Left lung (tissue), 10 donors: Measurements from ENCODE around the gene HLA-DOA. TPM values are rescaled to one million over a fixed set of nuclear protein-coding genes. Genes with fewer than 3 reads are reported as not detected.

Experiments
- ATAC-seq: fragments of 200-7000 bp; cut with Tn5 transposase; one replicate; pipeline ENCODE4 v1.9.1; 2020; ENCODE audit warnings: moderate library complexity
- DNase-seq, 4 donors: peaks; one replicate each; pipeline ENCODE4 v3.0.0-alpha.2; 2013 to 2020
- H3K27ac ChIP-seq, 2 donors: fragments of 200-600 bp; sonication (generic) in 1 of 2; one replicate each; pipeline versions ENCODE4 v1.5.0 to v1.8.0; 2020 to 2021
- H3K27me3 ChIP-seq, 2 donors: fragments of 200-600 bp; sonication (generic) in 1 of 2; one replicate each; pipeline versions ENCODE4 v1.5.0 to v1.8.0; 2020 to 2021
- H3K36me3 ChIP-seq, 2 donors: fragments of 200-600 bp; sonication (generic) in 1 of 2; one replicate each; pipeline versions ENCODE4 v1.5.0 to v1.8.0; 2020 to 2021
- H3K4me1 ChIP-seq, 2 donors: fragments of 200-600 bp; one replicate each; pipeline ENCODE4 v1.8.0; 2021
- H3K4me3 ChIP-seq, 2 donors: fragments of 200-600 bp; sonication (generic) in 1 of 2; one replicate each; pipeline versions ENCODE4 v1.5.0 to v1.8.0; 2020 to 2021; ENCODE audit warnings: mild to moderate bottlenecking in 1 of 2
- H3K9me3 ChIP-seq, 2 donors: fragments of 200-600 bp; sonication (generic) in 1 of 2; one replicate each; pipeline versions ENCODE4 v1.5.0 to v1.8.0; 2020 to 2021
- intact Hi-C, 2 donors: fragments of 100-400 bp; cut with DNase I; formaldehyde crosslinking; loops; one replicate each; pipeline versions ENCODE4 v1.11.2 to v1.14.2; 2022
- polyA plus RNA-seq, 6 donors: library from polyadenylated mRNA; unstranded; fragments of 120-200 nt; gene quantifications; one replicate each; pipeline ENCODE4 v1.2.1, GENCODE V29; 2013; ENCODE audit not compliant: insufficient read length in 6 of 6
- total RNA-seq, 2 donors: library from RNA; stranded (reverse); fragmentation: NEBNext Ultra II Directional; extraction: Animal tissue kit (Norgen Biotek cat#: 25700); gene quantifications; one replicate each; pipeline ENCODE4 v1.2.1, GENCODE V29; 2021
- TF ChIP-seq, protein P1 (sequence below), 2 donors: fragments of 200-600 bp; sonication (generic) in 1 of 2; IDR thresholded peaks; one replicate each; pipeline versions ENCODE4 v1.5.0 to v1.8.0; 2021; ENCODE audit warnings: antibody characterized with exemption in 2 of 2
- donor health status: DM: no; HTN: yes; CAD: no.
- donor health status: DM: no; HTN: no; CAD: no.

The HLA-DOA gene
- total and polyA plus RNA-seq, 8 donors: 1.8 to 20.6 (median 3.0) TPM

DNA sequence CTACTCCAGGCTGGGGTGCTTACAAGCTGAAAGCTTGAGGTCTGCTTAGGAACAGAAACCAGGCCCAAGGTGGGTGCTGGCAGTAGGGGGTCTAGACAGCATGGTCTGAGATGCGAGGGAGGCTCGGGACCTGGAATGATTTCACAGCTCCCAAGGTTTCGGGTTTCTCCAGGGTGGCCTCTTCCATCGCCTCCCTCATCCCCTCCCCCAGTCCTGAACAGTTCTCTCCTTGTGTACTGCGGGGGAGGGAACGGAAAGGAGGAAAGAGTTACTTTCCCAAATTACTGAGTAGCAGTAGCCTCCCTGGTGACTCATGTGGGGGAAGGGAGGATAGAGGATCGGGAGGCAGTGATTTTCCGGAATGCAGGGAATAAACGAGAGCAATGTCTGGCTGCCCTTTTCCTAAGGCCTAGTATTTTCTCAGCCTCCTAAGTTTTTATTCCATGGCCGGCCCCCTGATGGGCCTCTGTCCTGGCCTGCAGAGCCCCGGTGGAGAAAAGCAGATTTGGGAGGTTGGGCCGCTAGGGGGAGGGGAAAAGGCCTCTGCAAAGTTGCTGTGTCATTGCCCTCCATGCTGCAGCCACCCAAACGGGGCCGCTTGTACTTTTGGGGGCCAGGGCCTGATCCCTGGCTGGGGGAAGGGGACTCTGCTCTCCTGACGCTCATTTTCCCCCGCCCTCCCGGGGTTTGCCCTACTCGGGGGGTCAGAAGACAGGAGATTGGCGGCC, 39.5 kb downstream of the HLA-DOA start:
- TF ChIP-seq, protein P1, sequence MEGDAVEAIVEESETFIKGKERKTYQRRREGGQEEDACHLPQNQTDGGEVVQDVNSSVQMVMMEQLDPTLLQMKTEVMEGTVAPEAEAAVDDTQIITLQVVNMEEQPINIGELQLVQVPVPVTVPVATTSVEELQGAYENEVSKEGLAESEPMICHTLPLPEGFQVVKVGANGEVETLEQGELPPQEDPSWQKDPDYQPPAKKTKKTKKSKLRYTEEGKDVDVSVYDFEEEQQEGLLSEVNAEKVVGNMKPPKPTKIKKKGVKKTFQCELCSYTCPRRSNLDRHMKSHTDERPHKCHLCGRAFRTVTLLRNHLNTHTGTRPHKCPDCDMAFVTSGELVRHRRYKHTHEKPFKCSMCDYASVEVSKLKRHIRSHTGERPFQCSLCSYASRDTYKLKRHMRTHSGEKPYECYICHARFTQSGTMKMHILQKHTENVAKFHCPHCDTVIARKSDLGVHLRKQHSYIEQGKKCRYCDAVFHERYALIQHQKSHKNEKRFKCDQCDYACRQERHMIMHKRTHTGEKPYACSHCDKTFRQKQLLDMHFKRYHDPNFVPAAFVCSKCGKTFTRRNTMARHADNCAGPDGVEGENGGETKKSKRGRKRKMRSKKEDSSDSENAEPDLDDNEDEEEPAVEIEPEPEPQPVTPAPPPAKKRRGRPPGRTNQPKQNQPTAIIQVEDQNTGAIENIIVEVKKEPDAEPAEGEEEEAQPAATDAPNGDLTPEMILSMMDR (IDR thresholded peaks at IDR 0.05): peak in 1 of 2 donors; percentile 14
- Histone ChIP-seq H3K27ac (peak overlapping the region; percentile 99), H3K27me3 (no peaks in the 10 kb centered on the region), H3K4me1 (peaks cover 10 to 35% of the 10 kb centered on the region in 2 donors), H3K9me3 (no peaks in the 10 kb centered on the region), H3K36me3 (peaks cover 0 to 27% of the 10 kb centered on the region in 2 donors), H3K4me3 (peak overlapping the region; percentile 61 to 100)
- intact Hi-C loops: no loop called here
- ATAC-seq: peak; percentile 17
- peak; percentile 81 to 87 (median 82) for DNase-seq

DNA sequence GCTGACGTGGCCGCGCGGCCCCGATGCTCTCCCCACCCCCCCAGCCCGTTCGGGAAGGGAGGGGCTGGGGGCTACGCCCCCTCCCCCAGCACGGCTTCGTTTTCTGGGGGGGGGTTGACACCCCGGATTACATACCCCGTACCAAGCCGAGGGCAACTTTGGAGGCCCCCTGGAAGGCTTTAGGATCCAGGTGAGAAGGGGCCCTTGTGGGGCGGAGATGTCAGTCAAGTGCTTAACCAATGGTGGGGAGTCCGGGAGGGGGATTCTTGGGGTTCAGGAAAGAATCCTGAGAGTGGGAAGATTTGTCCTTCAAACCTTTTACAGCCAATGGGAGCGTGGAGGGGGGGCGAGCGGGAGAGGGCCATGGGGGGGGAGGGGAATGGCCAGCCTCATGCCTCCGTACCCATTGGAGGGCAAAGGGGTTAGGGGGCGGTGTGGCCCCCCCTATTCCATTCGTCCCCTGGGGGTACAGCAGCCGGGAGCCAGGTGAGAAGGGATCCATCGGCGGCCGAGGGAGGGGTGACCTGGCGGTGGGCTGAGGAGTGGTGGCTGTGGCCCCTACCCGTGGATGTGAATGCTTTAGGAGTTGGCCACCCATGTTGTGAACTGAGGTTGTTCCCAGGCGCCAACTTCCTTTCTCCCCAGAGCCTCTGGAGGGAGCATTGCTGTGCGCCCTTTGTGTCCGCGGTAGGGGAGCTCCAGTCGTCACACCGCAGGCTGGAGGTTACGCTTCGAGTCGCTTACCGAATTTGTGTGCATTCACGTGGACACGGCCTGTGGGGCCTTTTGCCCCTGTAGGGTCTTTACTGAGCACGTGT, 40.3 kb downstream of the HLA-DOA start:
- H3K4me3 ChIP-seq: peak overlapping the region; percentile 61 to 100
- peak overlapping the region; percentile 99 for H3K27ac ChIP-seq
- peak; percentile 75 to 87 (median 80) for DNase-seq
- peak; percentile 35 for ATAC-seq
- no peaks in the 10 kb centered on the region for H3K27me3 ChIP-seq
- intact Hi-C loops: no loop called here
- peaks cover 0 to 20% of the 10 kb centered on the region in 2 donors for H3K36me3 ChIP-seq
- TF ChIP-seq, protein P1 (IDR thresholded peaks at IDR 0.05): no peak
- H3K9me3 ChIP-seq: no peaks in the 10 kb centered on the region
- H3K4me1 ChIP-seq: peaks cover 10 to 35% of the 10 kb centered on the region in 2 donors

GRCh38 chr6:32968093-32968866, 41.1 kb downstream of the HLA-DOA start, which contains the start of gene BRD2:
Gene BRD2 (plus strand): TSS chr6:32968594. CDS start chr6:32972899, 4,305 bp downstream.
- intact Hi-C loops: no loop called here
- Histone ChIP-seq H3K4me3 (peak within 1 kb of the TSS; percentile 61 to 100), H3K27me3 (no peaks in the 10 kb centered on the region), H3K9me3 (no peaks in the 10 kb centered on the region), H3K4me1 (peaks cover 10 to 42% of the 10 kb centered on the region in 2 donors), H3K36me3 (peaks cover 0 to 13% of the 10 kb centered on the region in 2 donors), H3K27ac (peak within 1 kb of the TSS; percentile 99)
- peak; percentile 98 to 99 (median 99) for DNase-seq
- ATAC-seq: peak; percentile 62
- TF ChIP-seq, protein P1 (IDR thresholded peaks at IDR 0.05): no peak

- no peaks in the 10 kb centered on the region for H3K9me3 ChIP-seq
- peak in 1 of 4 donors; percentile 42 for DNase-seq
- no peaks in the 10 kb centered on the region for H3K27me3 ChIP-seq
- peaks cover 0 to 4% of the 10 kb centered on the region in 2 donors for H3K36me3 ChIP-seq
- peaks cover 10 to 48% of the 10 kb centered on the region in 2 donors for H3K4me1 ChIP-seq
- TF ChIP-seq, protein P1 (IDR thresholded peaks at IDR 0.05): no peak
- peak overlapping the region; percentile 61 to 100 for H3K4me3 ChIP-seq
- ATAC-seq: no peak
- H3K27ac ChIP-seq: peak overlapping the region; percentile 99
- intact Hi-C loops: no loop called here
Observed at GRCh38 chr6:32967151-32968091, 42.0 kb downstream of the HLA-DOA start.
